ENCODE data around the gene OPA1. TPM values are rescaled to one million over a fixed set of nuclear protein-coding genes. Genes with fewer than 3 reads are reported as not detected.

OPA1 gene
- total and polyA plus RNA-seq, 2 experiments from 2014 or later = 24.9 to 89.9 TPM

DNA sequence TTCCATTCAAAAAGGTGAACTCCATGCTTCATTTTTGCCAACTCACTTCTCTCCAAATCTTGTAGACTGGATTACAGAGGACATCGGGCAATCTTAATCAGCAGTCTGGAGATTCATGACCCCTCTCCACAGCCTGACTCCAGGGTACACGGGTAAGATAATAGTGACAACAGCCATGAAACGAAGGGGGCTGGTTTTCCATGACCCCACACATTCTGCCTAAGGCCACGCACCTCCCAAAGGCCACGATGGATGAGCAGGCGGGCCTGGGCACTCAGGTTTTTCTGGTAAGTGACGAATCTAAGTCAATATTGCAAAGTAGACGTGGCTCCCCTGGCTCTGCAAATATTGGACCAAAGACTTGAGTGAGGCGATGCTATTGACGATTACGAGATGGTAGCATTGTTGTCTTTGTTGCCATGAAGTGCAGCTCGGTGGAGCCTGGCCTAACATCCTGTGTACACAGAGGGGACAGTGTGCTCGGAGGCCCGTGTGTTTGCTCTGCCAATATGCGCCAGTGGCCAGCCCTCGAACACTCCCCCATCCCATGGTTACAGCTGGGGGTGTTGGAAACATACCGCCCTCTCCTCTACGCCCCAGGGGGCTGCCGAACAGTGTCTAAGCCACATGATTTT lies 119.1 kb downstream of the OPA1 start:
- DNase-seq (ENCODE audit: low spot score) (no peak), ATAC-seq (no peak)
- no peak overlapping the region for H3K4me2 ChIP-seq
- H3K4me3 ChIP-seq = no peak overlapping the region
- peaks cover 11% of the 10 kb centered on the region; the same call in 1 of the 2 replicates for H3K4me1 ChIP-seq (ENCODE audit: insufficient read depth)
- H4K20me1 ChIP-seq (replicated peaks; ENCODE audit: insufficient read depth) = no peaks in the 10 kb centered on the region
- peaks cover 19% of the 10 kb centered on the region for H3K36me3 ChIP-seq (ENCODE audit: insufficient read depth)
- H3K4me1 Mint-ChIP-seq = peaks cover 15% of the 10 kb centered on the region
- H3K9me2 ChIP-seq (ENCODE audit: insufficient read depth) = no peaks in the 10 kb centered on the region
- H3F3A ChIP-seq (replicated peaks; ENCODE audit: low read depth) = no peaks in the 10 kb centered on the region; the same call in 1 of the 2 replicates
- H3K27me3 ChIP-seq (ENCODE audit: insufficient read depth) = no peaks in the 10 kb centered on the region
- no peak overlapping the region for H3K27ac Mint-ChIP-seq
- TF ChIP-seq, protein P1, sequence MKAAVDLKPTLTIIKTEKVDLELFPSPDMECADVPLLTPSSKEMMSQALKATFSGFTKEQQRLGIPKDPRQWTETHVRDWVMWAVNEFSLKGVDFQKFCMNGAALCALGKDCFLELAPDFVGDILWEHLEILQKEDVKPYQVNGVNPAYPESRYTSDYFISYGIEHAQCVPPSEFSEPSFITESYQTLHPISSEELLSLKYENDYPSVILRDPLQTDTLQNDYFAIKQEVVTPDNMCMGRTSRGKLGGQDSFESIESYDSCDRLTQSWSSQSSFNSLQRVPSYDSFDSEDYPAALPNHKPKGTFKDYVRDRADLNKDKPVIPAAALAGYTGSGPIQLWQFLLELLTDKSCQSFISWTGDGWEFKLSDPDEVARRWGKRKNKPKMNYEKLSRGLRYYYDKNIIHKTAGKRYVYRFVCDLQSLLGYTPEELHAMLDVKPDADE (IDR thresholded peaks at IDR 0.05) = no peak
- TF ChIP-seq STAT1 (IDR thresholded peaks at IDR 0.05; ENCODE audit: unreplicated experiment) = no peak
- TF ChIP-seq NANOG (IDR thresholded peaks at IDR 0.05; ENCODE audit: borderline replicate concordance) = no peak
- TF ChIP-seq JUNB (IDR thresholded peaks at IDR 0.05; ENCODE audit: unreplicated experiment) = no peak
- TF ChIP-seq, protein P2, sequence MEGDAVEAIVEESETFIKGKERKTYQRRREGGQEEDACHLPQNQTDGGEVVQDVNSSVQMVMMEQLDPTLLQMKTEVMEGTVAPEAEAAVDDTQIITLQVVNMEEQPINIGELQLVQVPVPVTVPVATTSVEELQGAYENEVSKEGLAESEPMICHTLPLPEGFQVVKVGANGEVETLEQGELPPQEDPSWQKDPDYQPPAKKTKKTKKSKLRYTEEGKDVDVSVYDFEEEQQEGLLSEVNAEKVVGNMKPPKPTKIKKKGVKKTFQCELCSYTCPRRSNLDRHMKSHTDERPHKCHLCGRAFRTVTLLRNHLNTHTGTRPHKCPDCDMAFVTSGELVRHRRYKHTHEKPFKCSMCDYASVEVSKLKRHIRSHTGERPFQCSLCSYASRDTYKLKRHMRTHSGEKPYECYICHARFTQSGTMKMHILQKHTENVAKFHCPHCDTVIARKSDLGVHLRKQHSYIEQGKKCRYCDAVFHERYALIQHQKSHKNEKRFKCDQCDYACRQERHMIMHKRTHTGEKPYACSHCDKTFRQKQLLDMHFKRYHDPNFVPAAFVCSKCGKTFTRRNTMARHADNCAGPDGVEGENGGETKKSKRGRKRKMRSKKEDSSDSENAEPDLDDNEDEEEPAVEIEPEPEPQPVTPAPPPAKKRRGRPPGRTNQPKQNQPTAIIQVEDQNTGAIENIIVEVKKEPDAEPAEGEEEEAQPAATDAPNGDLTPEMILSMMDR (conservative IDR thresholded peaks at IDR 0.05; ENCODE audit: low read depth in 2 of 2) = no peak
- no peak for TF ChIP-seq POLR2AphosphoS5 (IDR thresholded peaks at IDR 0.05; ENCODE audit: low read depth)
- no peak for TF ChIP-seq ZNF331 (CRISPR knock-in tag; IDR thresholded peaks at IDR 0.05; ENCODE audit: low read depth)
- no peak for TF ChIP-seq EZH2 (IDR thresholded peaks at IDR 0.05; ENCODE audit: low read depth, unreplicated experiment)
- TF ChIP-seq, protein P3, sequence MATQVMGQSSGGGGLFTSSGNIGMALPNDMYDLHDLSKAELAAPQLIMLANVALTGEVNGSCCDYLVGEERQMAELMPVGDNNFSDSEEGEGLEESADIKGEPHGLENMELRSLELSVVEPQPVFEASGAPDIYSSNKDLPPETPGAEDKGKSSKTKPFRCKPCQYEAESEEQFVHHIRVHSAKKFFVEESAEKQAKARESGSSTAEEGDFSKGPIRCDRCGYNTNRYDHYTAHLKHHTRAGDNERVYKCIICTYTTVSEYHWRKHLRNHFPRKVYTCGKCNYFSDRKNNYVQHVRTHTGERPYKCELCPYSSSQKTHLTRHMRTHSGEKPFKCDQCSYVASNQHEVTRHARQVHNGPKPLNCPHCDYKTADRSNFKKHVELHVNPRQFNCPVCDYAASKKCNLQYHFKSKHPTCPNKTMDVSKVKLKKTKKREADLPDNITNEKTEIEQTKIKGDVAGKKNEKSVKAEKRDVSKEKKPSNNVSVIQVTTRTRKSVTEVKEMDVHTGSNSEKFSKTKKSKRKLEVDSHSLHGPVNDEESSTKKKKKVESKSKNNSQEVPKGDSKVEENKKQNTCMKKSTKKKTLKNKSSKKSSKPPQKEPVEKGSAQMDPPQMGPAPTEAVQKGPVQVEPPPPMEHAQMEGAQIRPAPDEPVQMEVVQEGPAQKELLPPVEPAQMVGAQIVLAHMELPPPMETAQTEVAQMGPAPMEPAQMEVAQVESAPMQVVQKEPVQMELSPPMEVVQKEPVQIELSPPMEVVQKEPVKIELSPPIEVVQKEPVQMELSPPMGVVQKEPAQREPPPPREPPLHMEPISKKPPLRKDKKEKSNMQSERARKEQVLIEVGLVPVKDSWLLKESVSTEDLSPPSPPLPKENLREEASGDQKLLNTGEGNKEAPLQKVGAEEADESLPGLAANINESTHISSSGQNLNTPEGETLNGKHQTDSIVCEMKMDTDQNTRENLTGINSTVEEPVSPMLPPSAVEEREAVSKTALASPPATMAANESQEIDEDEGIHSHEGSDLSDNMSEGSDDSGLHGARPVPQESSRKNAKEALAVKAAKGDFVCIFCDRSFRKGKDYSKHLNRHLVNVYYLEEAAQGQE (IDR thresholded peaks at IDR 0.05; ENCODE audit: unreplicated experiment) = no peak
- H3K36me3 Mint-ChIP-seq (ENCODE audit: low read depth) = peaks cover 38% of the 10 kb centered on the region
- no peak overlapping the region for H2AFZ ChIP-seq
- no peaks in the 10 kb centered on the region for H3K79me2 ChIP-seq (replicated peaks; ENCODE audit: insufficient read depth)
- no peak overlapping the region for H3K27ac ChIP-seq (ENCODE audit: low read depth)
- peaks cover 49% of the 10 kb centered on the region for H3K9me3 Mint-ChIP-seq
- no peak overlapping the region for H3K4me3 Mint-ChIP-seq
- H3K27me3 Mint-ChIP-seq (ENCODE audit: insufficient read depth, low read depth, poor library complexity) = peaks cover 9% of the 10 kb centered on the region

Measured in GM23338 (cell line).